NCI-H526 treated with DMSO at 0.1 percent for 48 hours (cell line): ENCODE data around the gene HAPLN3.

Experiments used
- DNase-seq: peaks from one replicate; lab custom pipeline; 2025; lab: John Stamatoyannopoulos, UW

Gene HAPLN3

GRCh38 chr15:88911766-88912118 is 16.4 kb upstream of the HAPLN3 start:
- no peak for DNase-seq

- no peak for DNase-seq
Observed at GRCh38 chr15:88909956-88910831, 14.8 kb upstream of the HAPLN3 start.

DNA sequence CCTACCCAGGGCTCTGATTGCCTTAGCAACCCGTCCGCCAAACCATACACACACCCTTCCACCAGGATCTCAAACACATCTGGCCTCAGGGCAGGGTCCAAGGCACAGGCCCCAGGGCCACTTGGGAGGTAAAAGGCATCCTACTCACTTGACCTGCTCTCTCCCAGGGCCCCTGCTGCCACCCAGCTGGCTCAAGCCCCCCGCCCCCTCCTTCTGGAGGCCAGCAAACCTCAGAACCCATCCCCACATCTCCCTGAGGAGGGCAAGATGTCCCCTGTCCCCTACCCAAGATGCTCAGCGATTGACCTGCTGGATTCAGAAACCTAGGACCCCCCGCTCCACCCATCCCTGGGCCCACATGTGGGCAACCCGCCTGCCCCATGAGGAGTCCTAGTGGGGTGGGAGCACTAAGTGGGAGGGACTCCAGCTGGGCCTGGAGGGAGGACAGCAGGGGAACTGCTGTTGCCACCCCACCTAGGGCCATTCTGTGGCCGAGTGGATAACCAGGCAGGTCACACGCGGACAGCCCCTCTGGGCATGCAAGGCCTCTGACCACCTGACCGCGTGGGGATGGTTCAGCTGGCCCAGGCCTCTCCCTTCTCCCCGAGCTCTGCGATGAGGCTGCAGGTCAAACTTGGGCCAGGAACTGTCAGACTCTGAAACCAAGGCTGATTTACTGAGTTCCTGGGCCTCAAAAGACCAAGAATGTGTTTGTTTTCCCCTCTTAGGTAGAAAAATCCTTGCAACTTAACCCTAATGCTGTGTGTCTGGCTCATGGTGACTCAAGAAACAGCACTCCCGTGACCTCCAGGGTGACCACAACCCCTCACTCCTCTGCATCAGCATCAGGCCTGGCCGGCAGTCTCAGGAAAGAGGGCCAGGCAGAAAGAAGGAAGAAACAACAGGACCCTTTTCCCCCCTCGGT is 13.6 kb upstream of the HAPLN3 start:
- no peak for DNase-seq

DNA sequence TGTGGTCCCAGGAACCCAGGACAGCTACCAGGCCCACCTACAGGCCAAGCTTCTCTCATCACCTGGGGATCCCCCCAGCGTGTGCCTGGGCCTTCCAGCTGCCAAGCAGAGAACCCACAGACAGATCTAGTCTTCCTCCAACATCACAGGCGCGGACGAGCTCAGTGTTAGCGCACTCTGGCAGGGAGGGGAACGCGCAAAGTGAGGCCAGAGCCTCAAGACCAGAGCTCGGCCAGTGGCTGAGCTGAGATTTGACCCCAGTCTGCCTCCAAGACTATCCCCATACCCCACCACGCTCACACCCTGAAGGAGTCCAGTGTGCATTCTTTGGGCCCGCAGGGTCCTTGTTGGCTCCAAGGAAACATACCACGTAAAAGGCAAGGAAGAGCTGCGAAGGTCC is 12.8 kb upstream of the HAPLN3 start:
- DNase-seq = no peak

- no peak for DNase-seq
Observed at GRCh38 chr15:88907111-88907510, 11.8 kb upstream of the HAPLN3 start.

DNA sequence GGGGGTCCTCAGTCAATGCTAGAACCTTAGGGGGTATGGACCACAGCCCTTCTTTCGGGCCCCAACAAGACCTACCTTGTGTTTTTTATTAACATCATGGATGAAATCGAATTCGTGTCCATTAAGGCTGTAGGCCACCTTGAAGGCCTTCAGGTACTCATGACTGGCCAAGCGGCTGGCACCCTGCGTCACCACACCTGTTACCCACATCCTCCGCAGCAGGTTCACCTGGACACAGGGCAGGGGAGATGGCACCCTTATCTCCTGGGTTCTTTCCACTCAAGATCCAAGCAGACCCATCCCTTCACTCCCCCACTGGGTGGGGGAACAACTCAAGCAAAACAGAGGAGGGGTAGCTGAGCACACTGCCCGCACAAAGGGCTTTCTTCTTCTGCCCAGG is 11.2 kb upstream of the HAPLN3 start:
- DNase-seq = no peak

DNA sequence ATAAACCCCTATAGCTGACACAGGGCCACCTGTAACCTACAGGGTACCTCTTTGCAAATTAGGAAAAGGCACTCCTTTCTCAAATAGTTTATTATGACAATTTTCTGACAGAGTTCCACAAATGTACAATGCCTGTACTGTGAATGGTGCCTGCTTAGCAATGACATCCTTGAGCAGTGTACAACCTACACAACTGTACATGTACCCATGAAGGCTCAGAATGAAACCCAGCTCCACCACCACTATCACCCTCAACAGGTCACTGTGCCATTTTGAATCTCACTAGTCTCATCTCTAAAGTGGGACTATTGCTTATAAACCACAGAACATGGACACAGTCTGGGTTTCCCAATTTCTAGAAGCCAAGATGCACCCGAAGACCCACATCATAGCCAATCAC is 10.8 kb upstream of the HAPLN3 start:
- no peak for DNase-seq

- DNase-seq = no peak
Observed at GRCh38 chr15:88905576-88905975, 10.2 kb upstream of the HAPLN3 start.

DNA sequence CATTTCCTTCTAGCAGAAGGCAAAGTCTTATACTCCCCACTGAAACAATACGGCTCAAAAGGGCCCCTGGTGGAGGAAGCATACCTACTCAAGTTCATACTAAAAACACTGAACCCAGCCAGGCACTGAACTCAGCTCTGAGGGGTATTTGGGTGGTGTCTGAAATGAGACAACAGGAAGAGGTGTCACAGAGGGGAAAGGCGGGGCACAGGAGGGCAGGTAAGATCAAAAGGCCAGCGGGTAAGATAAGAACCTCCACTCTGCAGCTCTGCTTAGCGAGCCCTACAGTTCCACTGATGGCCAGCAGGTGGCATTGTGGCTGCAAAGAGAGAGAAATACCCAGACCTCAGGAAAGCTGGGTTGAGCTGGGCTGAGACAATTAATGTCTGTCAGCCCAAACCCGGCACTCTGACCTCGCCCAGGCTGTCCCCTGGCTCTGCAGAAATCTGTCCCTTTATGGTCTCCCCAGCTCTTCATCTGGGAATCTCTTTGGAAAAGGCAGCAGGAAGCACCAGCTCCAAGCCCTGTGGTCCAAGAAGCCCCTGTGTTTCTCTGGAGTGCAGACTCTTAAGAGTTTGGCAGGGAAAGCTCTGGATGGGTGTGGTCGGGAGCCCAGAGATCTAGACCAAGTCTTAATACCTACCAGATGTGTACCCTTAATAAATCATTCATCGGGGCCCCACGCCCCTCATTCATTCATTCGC is 9.4 kb upstream of the HAPLN3 start:
- peak; percentile 27 for DNase-seq

GRCh38 chr15:88904257-88904623 is 8.9 kb upstream of the HAPLN3 start:
- no peak for DNase-seq

DNA sequence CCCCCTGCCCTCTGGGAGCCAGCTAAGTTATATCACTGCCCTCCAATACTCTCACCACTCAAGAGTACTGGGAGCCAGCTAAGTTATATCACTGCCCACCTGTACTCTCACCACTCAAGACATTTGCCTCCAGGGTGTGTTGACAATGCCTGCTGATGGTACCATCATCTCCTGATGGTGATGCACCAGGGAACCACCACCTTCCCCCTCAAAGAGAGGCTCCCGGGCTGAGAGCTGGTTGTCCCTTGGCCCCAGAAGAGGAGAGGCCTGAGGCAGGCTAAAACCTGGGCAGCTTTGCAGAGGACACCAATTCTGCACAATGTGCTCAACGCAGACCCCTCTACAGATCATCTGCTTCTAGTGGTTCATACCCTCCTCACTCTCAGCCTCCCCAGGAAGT is 7.5 kb upstream of the HAPLN3 start:
- DNase-seq = no peak

DNA sequence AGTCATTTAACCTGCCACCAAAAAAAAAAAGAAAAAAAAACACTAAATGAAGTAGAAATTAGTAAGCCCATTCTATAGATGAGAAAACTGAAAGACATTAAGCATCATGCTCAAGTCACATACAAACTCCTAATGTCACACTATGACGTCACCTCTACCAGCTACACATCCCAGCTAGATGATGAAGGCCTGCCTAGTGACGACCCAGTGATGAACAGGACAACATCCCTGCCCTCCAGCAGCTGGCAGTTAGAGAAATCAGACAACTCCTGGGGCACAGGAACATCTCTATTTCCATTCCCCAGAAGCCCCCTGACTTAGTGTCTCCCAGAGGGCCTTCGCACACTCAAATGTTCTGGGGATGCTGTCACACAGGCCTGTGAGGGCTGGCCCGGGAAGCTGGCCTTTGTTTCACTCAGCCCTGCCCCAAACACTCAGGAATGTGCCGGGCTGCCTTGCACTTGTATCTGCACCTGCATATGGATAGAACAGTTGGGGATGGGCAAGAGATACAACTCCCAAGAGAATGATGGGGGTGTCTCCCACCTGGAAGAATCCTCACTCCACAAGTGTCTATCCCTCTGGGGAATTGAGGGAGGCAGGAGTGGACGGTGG is 7.0 kb upstream of the HAPLN3 start:
- no peak for DNase-seq

- no peak for DNase-seq
Observed at GRCh38 chr15:88901508-88902220, 6.3 kb upstream of the HAPLN3 start.

- DNase-seq = no peak
Observed at GRCh38 chr15:88900982-88901418, 5.7 kb upstream of the HAPLN3 start.

DNA sequence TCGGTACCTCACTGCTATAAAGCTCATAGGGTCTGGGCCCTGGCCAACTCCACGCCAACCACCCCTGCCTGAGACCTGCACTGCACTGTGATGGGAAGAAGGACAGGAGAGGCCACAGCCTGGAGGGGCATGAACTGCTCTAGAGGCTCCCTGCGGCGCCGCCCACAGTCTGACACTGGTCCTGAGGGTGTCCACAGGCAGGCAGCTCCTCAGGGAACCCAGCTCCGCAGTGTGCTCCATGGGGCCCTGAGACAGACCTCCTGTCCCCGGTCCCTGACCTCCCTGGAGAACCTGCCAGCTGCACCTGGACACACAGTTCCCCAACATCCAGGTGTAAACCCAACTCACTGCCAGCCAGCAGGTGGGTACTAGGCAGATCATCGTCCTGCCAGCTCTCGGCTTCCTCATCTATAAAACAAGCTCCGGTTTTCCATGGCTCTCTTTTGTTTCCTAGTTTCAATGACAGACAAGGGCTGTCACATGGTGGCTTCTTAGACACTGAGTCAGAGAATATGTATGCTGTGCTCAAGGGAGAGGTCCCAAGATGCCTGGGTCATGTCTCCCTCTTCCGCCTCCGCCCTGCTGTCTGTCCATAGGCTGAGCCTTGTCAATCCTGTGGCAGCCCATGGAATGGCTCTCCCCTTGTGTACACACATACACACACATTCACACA is 5.1 kb upstream of the HAPLN3 start:
- DNase-seq = no peak

DNA sequence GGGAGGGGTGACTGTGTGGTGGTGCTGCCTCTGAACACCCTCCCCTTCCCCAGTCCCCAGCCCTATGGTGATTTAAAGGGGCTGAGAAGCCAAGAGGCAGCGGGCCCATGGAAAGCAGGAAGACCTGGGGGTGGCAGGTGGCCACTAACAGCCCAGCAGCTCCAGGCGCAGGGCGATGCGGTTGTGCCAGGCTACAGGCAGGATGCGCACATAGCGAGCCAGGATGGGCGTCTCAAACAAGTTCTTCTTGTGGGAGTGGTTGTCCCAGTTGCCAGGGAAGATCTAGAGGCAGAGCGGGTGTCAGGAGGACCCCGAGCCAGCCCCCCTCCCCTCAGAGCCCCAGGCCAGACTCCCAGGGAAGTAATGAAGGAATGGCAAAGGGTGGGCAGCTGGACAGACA is 3.9 kb upstream of the HAPLN3 start:
- no peak for DNase-seq

GRCh38 chr15:88898736-88899135 is 3.4 kb upstream of the HAPLN3 start:
- DNase-seq = no peak

- DNase-seq = peak; percentile 59
Observed at GRCh38 chr15:88897456-88898194, 2.3 kb upstream of the HAPLN3 start.

GRCh38 chr15:88897142-88897455 is 1.8 kb upstream of the HAPLN3 start:
- no peak for DNase-seq

DNA sequence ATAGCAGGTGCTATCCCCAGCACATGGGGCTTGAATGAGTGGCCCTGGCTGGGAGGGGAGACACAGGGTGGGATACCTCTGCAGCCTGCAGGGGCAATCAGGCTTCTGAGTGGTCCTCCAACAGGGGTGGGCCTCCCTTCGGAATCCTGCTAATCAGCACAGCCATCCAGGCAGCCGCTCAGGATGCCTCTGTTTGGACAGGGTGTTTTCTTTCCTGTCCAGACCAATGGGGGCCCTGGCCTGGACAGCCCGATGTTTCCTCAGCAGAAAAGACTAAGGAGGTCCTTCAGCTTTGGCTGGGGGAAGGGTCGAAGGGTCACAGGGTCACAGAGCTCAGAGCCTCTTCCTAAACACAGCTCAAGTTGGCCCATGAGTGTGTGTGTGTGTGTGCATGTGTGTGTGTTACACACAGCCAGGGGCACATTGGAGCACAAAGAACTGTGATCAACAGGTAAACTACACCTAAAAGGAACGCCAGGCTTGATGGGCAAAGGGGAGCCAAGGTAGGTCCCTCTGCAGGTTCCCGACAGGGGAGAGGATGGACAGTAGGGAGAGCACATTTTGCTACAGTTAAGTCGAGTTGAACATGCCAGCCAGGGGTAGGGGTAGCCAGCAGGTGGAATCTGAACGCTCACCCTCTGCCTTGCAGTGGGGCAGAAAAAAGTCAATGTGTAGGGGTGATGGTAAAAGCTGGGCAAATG is 1.1 kb upstream of the HAPLN3 start:
- DNase-seq = no peak
